ENCODE data around the gene PIGZ. TPM values are rescaled to one million over a fixed set of nuclear protein-coding genes. Genes with fewer than 3 reads are reported as not detected.

PIGZ gene, protein sequence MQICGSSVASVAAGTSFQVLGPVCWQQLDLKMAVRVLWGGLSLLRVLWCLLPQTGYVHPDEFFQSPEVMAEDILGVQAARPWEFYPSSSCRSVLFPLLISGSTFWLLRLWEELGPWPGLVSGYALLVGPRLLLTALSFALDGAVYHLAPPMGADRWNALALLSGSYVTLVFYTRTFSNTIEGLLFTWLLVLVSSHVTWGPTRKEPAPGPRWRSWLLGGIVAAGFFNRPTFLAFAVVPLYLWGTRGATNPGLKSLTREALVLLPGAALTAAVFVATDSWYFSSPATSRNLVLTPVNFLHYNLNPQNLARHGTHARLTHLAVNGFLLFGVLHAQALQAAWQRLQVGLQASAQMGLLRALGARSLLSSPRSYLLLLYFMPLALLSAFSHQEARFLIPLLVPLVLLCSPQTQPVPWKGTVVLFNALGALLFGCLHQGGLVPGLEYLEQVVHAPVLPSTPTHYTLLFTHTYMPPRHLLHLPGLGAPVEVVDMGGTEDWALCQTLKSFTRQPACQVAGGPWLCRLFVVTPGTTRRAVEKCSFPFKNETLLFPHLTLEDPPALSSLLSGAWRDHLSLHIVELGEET
- total RNA-seq = under 1 TPM; 0.22 to 0.31 TPM
- 0.46 TPM for polyA plus RNA-seq (2013, experiment 1 of 2)
- not detected for polyA plus RNA-seq (2013, experiment 2 of 2)
- long read RNA-seq, experiment 1 = 0 reads
- long read RNA-seq, experiment 2, partial matches to known transcripts = 0 of 1 reads
- long read RNA-seq, experiment 2, other reads (novel, unspliced or antisense) = 1 of 1 reads
- long read RNA-seq, experiment 3, partial matches to known transcripts = 0 of 1 reads
- long read RNA-seq, experiment 3, other reads (novel, unspliced or antisense) = 0 of 1 reads
- long read RNA-seq, experiment 4 = 0 reads

DNA sequence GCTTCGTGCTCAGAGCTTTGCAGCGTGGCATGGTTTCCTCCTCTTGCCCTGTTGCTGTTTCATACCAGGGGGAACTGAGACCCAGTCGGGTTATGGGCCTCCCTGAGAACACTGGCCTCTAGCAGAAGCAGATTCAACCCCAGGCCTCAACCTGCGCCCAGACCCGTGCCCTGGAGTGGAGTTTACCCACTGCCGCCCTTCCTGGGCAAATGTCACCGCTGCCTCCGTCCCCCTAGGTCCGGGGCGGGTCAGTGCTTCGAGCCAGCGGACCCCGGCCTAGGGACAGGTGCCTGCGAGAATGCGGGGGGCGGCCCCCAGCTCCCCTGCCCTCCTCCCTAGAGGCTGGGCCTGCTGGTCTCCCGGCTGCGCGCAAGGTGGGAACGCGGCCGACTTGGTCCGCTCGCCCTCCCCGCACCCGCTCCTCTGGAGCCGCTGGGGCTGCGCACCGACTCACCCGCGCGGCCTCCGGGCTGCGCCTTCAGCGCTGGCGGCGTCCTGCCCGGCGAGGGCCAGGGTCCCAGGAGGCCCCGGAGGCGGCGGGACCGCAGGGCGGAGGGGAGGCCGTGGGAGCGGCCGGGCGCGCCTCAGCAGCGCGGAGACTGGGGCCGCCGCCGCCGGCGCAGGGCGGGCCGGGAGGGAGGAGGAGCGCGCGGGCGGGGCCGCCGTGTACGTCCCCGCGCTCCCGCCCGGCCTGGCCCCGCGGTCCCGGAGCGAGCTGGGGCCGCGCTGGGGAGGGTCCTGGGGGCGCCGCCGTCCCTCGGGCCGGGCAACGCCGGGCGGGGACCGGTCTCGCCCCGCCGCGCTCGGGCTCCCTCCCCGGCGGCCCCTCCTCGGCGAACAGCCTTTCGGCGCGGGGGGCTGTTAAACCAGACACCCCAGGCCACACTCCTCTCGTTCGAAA is at the start of gene PIGZ:
PIGZ (minus strand) TSS at position 601 of the 901 bp plus-strand sequence. CDS start 16,802 bp downstream, outside the sequence.
- Histone ChIP-seq H3K27me3 (ENCODE audit: control insufficient read depth, insufficient read depth, low read length, poor library complexity, severe bottlenecking) (peaks cover 77% of the 10 kb centered on the region), H3K4me1 (ENCODE audit: control insufficient read depth, insufficient read depth, low read length) (no peaks in the 10 kb centered on the region), H3K9me3 (ENCODE audit: control insufficient read depth, low read length) (peaks cover 8% of the 10 kb centered on the region), H3K27ac (ENCODE audit: low read depth, low read length) (no peak within 1 kb of the TSS), H3K9ac (ENCODE audit: extremely low read depth, low read length, poor library complexity, severe bottlenecking) (no peak within 1 kb of the TSS), H3K36me3 (ENCODE audit: control insufficient read depth, insufficient read depth, low read length) (no peaks in the 10 kb centered on the region), H3K4me3 (ENCODE audit: low read length) (peak within 1 kb of the TSS; percentile 69)
- Mint-ChIP-seq H3K4me3 (peak within 1 kb of the TSS; percentile 46), H3K4me1 (peaks cover 3% of the 10 kb centered on the region), H3K36me3 (ENCODE audit: low read depth) (no peaks in the 10 kb centered on the region), H3K27ac (no peak within 1 kb of the TSS), H3K9me3 (peaks cover 16% of the 10 kb centered on the region), H3K27me3 (ENCODE audit: insufficient read depth) (peaks cover 74% of the 10 kb centered on the region)
- peak; percentile 77 for DNase-seq
- 2 to 8% methylated on average over 14 to 98 of the region's 98 CpGs for WGBS, 2 experiments (ENCODE audit: insufficient coverage in 1 of 2, insufficient read length in 1 of 2)
- TF ChIP-seq, protein P1, sequence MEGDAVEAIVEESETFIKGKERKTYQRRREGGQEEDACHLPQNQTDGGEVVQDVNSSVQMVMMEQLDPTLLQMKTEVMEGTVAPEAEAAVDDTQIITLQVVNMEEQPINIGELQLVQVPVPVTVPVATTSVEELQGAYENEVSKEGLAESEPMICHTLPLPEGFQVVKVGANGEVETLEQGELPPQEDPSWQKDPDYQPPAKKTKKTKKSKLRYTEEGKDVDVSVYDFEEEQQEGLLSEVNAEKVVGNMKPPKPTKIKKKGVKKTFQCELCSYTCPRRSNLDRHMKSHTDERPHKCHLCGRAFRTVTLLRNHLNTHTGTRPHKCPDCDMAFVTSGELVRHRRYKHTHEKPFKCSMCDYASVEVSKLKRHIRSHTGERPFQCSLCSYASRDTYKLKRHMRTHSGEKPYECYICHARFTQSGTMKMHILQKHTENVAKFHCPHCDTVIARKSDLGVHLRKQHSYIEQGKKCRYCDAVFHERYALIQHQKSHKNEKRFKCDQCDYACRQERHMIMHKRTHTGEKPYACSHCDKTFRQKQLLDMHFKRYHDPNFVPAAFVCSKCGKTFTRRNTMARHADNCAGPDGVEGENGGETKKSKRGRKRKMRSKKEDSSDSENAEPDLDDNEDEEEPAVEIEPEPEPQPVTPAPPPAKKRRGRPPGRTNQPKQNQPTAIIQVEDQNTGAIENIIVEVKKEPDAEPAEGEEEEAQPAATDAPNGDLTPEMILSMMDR (conservative IDR thresholded peaks at IDR 0.05) = no peak

DNA sequence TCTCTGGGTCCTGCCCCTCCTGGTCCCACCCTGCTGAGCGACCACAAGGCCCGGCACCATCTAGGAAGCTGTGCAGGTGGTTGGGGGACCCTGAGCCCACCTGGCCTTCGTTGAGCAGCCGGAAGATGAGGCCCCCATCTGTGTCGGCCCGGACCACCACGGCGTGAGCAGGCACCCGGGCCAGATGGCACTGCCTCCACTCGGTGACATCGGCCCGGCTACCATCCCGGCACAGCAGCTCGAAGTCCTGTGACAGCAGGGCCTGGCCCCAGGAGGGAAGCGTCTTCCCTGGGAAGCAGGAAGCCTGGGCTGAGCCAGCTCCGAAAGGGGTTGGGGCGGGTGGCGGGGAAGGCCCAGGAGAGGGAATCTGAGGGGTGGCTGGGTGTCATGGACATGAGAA is 48.4 kb upstream of the PIGZ start:
- Mint-ChIP-seq H3K4me1 (peaks cover 4% of the 10 kb centered on the region), H3K27me3 (ENCODE audit: insufficient read depth) (peaks cover 5% of the 10 kb centered on the region), H3K4me3 (no peak overlapping the region), H3K27ac (no peak overlapping the region), H3K36me3 (ENCODE audit: low read depth) (no peaks in the 10 kb centered on the region), H3K9me3 (no peaks in the 10 kb centered on the region)
- Histone ChIP-seq H3K9me3 (ENCODE audit: control insufficient read depth, low read length) (no peaks in the 10 kb centered on the region), H3K4me3 (ENCODE audit: low read length) (no peak overlapping the region), H3K4me1 (ENCODE audit: control insufficient read depth, insufficient read depth, low read length) (no peaks in the 10 kb centered on the region), H3K9ac (ENCODE audit: extremely low read depth, low read length, poor library complexity, severe bottlenecking) (no peak overlapping the region), H3K27me3 (ENCODE audit: control insufficient read depth, insufficient read depth, low read length, poor library complexity, severe bottlenecking) (no peaks in the 10 kb centered on the region), H3K36me3 (ENCODE audit: control insufficient read depth, insufficient read depth, low read length) (no peaks in the 10 kb centered on the region), H3K27ac (ENCODE audit: low read depth, low read length) (no peak overlapping the region)
- DNase-seq = no peak
- whole genome bisulfite sequencing, 2 experiments (ENCODE audit: insufficient coverage in 1 of 2, insufficient read length in 1 of 2) = 94 to 96% methylated on average over 4 to 18 of the region's 18 CpGs
- TF ChIP-seq, protein P1 (conservative IDR thresholded peaks at IDR 0.05) = no peak
